ENCODE data around the gene PRG2. TPM values are rescaled to one million over a fixed set of nuclear protein-coding genes. Genes with fewer than 3 reads are reported as not detected.

PRG2 gene
- total and polyA plus RNA-seq, 2 of the 4 experiments (the other 2 are of a cell fraction): not detected

DNA sequence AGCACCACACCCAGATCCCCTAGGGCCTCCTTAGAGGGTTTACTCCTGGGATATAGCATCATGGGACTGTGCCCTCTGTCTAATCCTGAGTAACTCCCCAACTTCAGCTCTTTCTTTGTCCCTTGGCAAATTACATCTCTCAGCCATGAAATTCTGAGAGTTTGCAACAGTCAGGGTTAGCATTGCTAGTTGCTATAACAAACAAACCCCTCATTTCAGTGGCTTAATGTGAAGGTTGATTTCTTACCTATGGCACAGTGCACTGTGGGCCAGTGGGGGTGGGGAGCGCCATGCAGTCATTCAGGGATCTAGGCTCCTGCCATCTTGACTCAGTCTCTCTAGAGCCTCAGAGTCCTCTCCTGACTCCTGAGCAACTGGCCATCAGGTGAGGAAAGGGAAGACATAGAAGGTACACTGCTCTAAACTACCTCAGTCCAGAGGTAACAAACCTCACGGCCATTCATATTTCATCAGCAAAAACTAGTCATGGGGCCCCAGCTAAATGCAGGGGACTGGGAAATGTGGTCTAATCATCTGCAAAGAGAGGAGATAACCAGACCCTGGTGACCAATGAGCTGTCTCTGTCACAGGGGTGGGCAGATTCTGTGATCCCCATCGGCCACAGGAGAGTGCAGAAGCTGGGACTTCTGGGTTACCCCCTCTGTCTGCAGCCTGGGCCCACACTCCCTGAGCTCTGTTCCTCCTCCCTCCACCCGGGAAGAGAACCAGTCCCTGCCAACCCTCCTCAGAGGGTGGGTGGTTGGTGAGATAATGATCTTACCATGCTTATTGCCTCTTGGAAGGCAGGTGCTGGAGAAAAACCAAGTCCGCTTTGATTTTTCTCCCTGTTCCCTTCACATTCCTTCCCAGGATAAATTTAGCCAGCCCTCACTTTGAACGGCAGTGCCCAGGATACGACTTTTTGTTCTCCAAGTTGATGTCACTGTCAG, 27.0 kb downstream of the PRG2 start:
- 90% methylated on average over 2 of the region's 7 CpGs; no CpG with 5 or more reads in 1 of the 2 experiments for WGBS, 2 experiments (ENCODE audit: extremely low coverage in 2 of 2, insufficient read length in 1 of 2)
- dilution Hi-C loops (cut with HindIII; ENCODE audit: low sequenced_read_pairs, unreplicated experiment): no loop called here
- H3K36me3 ChIP-seq (ENCODE audit: control insufficient read depth, insufficient read depth, low read length): no peaks in the 10 kb centered on the region
- no peak overlapping the region for H3K14ac ChIP-seq (replicated peaks; ENCODE audit: low read depth, low read length)
- no peak overlapping the region for H2AK5ac ChIP-seq (ENCODE audit: low read depth, low read length)
- H3K4me2 ChIP-seq (ENCODE audit: low read depth, low read length): no peak overlapping the region
- no peak overlapping the region for H3K9ac ChIP-seq (ENCODE audit: low read depth, low read length)
- no peak overlapping the region for H2BK20ac ChIP-seq (ENCODE audit: low read depth, low read length)
- no peak overlapping the region for H3K23ac ChIP-seq (ENCODE audit: low read depth, low read length)
- no peak for TF ChIP-seq MAZ (IDR thresholded peaks at IDR 0.05; ENCODE audit: borderline replicate concordance, low read depth, low read length)
- no peak for TF ChIP-seq CHD1 (IDR thresholded peaks at IDR 0.05; ENCODE audit: low read depth, low read length)
- no peak for TF ChIP-seq CEBPB (IDR thresholded peaks at IDR 0.05; ENCODE audit: low read depth, low read length)
- no peak for TF ChIP-seq RFX5 (IDR thresholded peaks at IDR 0.05; ENCODE audit: low read depth, low read length)
- no peak for TF ChIP-seq BHLHE40 (IDR thresholded peaks at IDR 0.05; ENCODE audit: low read depth, low read length)
- no peak for TF ChIP-seq MXI1 (IDR thresholded peaks at IDR 0.05; ENCODE audit: borderline replicate concordance, low read depth, low read length)
- no peak for TF ChIP-seq RCOR1 (IDR thresholded peaks at IDR 0.05; ENCODE audit: insufficient replicate concordance, low read length)
- no peak for TF ChIP-seq MAFK (IDR thresholded peaks at IDR 0.05; ENCODE audit: low read depth, low read length)
- TF ChIP-seq FOS (IDR thresholded peaks at IDR 0.05; ENCODE audit: low read depth, low read length): no peak
- TF ChIP-seq POLR2A (IDR thresholded peaks at IDR 0.05; ENCODE audit: low read depth, low read length): no peak
- no peak overlapping the region for H4K8ac ChIP-seq (ENCODE audit: low read depth in 2 of 2, low read length in 2 of 2)
- no peak overlapping the region for H3K27ac ChIP-seq (ENCODE audit: insufficient read depth, low read length)
- H2BK5ac ChIP-seq (ENCODE audit: low read depth, low read length, poor library complexity, severe bottlenecking): no peak overlapping the region
- no peaks in the 10 kb centered on the region for H4K20me1 ChIP-seq (ENCODE audit: insufficient read depth, low read length)
- H3K4me1 ChIP-seq (ENCODE audit: control insufficient read depth, insufficient read depth, low read length): no peaks in the 10 kb centered on the region
- BruUV-seq (replicated peaks): no TSS peak
- in situ Hi-C loops (cut with MboI; ENCODE audit: low sequenced_read_pairs): loop anchor here (25.0 kb wide), 1 partner anchor 526 kb away; no protein-coding TSS in a partner anchor
- no peaks in the 10 kb centered on the region for H3K9me1 ChIP-seq (ENCODE audit: insufficient read depth, low read length)
- H3K27me3 ChIP-seq (ENCODE audit: control insufficient read depth, insufficient read depth, low read length): peaks cover 57% of the 10 kb centered on the region
- no peak overlapping the region for H3K18ac ChIP-seq (ENCODE audit: low read depth, low read length)
- intact Hi-C loops (cut with micrococcal nuclease): no loop called here
- ATAC-seq (ENCODE audit: low read depth) (no peak), DNase-seq (no peak)
- H3K56ac ChIP-seq (ENCODE audit: extremely low read depth, insufficient read depth, low read length): no peak overlapping the region
- POLR2A ChIA-PET (ENCODE audit: unreplicated experiment): no interaction called here
- no peak overlapping the region for H2AFZ ChIP-seq (replicated peaks; ENCODE audit: low read length, poor library complexity)
- H2AK9ac ChIP-seq (replicated peaks; ENCODE audit: low read depth, low read length, poor library complexity): no peak overlapping the region
- H3K79me1 ChIP-seq (ENCODE audit: low read depth in 1 of 2, low read length in 2 of 2): no peaks in the 10 kb centered on the region
- no peak overlapping the region for H4K5ac ChIP-seq (ENCODE audit: low read depth, low read length)
- H3K9me3 ChIP-seq (ENCODE audit: control insufficient read depth, insufficient read depth, low read length): peaks cover 3% of the 10 kb centered on the region; the same call in 1 of the 2 replicates
- no peak overlapping the region for H3K4ac ChIP-seq (ENCODE audit: low read depth, low read length)
- no peak overlapping the region for H2BK15ac ChIP-seq (ENCODE audit: low read depth, low read length)
- CTCF ChIA-PET: no interaction called here
- no peak overlapping the region for H3K4me3 ChIP-seq (ENCODE audit: insufficient read depth, low read depth, low read length)
- H4K91ac ChIP-seq (ENCODE audit: insufficient read depth, low read depth, low read length): no peak overlapping the region
- H2BK120ac ChIP-seq (ENCODE audit: low read depth, low read length): no peak overlapping the region
